WERI-Rb-1 (cell line): ENCODE results near the gene TMEM163.

Experiments
- DNase-seq: peaks from one replicate; pipeline ENCODE4 v3.0.0-alpha.2; 2020
- H3K27ac ChIP-seq: fragments of 250-450 bp; sonication (Bioruptor Pico); 2 replicates; pipeline ENCODE4 v1.5.1; 2020; ENCODE audit warnings: mild to moderate bottlenecking, moderate library complexity
- H3K27me3 ChIP-seq: fragments of 250-450 bp; sonication (Bioruptor Pico); 2 replicates; pipeline ENCODE4 v1.5.1; 2021; ENCODE audit warnings: mild to moderate bottlenecking, low read depth, moderate library complexity; ENCODE audit not compliant: insufficient read depth, severe bottlenecking
- H3K36me3 ChIP-seq: fragments of 250-450 bp; sonication (Bioruptor Pico); 2 replicates; pipeline ENCODE4 v1.5.1; 2020; ENCODE audit warnings: mild to moderate bottlenecking, moderate library complexity
- H3K4me3 ChIP-seq: 2 replicates; pipeline ENCODE4 v1.5.1; 2011; ENCODE audit warnings: low read depth, mild to moderate bottlenecking, control low read depth, low read length
- H3K9me3 ChIP-seq: fragments of 250-450 bp; sonication (Bioruptor Pico); 2 replicates; pipeline ENCODE4 v1.5.1; 2021; ENCODE audit warnings: mild to moderate bottlenecking, moderate library complexity; ENCODE audit not compliant: severe bottlenecking
- TF ChIP-seq, protein P1 (sequence below): IDR thresholded peaks from 2 replicates; pipeline ENCODE4 v1.5.1; 2011; ENCODE audit warnings: low read depth, mild to moderate bottlenecking, control low read depth, inconsistent platforms, low read length

The TMEM163 gene

DNA sequence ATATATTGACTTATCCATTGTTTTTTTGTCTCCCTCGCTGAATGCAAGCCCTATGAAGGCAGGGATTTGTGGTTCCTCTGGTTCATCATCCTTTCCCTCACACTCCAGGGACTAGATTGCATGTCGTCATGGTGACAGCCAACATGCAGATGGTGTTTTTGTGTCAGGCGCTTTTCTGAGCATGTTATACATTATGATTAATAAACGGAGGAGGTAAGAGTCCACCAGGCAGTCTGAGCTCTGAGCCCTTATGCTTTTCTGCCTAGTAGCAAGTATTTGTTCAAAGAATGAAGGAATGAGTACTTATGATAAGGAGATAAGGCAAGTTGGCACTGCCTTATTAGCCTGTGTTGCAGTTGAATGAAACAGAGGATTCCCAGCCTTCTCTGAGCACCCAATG, 283.3 kb downstream of the TMEM163 start:
- peaks cover 37% of the 10 kb centered on the region for H3K36me3 ChIP-seq
- TF ChIP-seq, protein P1, sequence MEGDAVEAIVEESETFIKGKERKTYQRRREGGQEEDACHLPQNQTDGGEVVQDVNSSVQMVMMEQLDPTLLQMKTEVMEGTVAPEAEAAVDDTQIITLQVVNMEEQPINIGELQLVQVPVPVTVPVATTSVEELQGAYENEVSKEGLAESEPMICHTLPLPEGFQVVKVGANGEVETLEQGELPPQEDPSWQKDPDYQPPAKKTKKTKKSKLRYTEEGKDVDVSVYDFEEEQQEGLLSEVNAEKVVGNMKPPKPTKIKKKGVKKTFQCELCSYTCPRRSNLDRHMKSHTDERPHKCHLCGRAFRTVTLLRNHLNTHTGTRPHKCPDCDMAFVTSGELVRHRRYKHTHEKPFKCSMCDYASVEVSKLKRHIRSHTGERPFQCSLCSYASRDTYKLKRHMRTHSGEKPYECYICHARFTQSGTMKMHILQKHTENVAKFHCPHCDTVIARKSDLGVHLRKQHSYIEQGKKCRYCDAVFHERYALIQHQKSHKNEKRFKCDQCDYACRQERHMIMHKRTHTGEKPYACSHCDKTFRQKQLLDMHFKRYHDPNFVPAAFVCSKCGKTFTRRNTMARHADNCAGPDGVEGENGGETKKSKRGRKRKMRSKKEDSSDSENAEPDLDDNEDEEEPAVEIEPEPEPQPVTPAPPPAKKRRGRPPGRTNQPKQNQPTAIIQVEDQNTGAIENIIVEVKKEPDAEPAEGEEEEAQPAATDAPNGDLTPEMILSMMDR, result no peak
- no peak overlapping the region for H3K27ac ChIP-seq
- no peaks in the 10 kb centered on the region for H3K27me3 ChIP-seq
- H3K4me3 ChIP-seq, result no peak overlapping the region
- DNase-seq, result no peak
- no peaks in the 10 kb centered on the region for H3K9me3 ChIP-seq

DNA sequence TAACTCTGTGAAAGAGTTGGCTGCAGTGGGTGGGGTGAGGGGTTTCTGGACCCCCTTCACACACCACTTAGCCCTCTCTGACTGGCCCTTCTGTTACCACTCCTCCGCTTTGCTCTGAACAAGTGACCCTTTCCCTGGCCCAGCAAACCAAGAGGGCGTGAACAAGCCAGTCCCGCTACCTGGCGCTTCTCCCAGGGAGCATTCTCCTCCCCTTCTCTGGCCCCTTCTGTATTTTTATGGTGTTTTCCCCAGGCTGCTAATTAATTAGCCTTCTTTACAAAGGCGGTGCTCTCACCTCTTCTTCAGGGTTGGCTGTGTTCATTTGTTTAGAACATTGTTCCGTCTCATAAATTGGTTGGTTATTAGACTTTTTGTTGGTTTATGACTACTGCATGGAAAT, 284.8 kb downstream of the TMEM163 start:
- peaks cover 46% of the 10 kb centered on the region for H3K36me3 ChIP-seq
- no peaks in the 10 kb centered on the region for H3K9me3 ChIP-seq
- no peaks in the 10 kb centered on the region for H3K27me3 ChIP-seq
- no peak overlapping the region for H3K27ac ChIP-seq
- no peak overlapping the region for H3K4me3 ChIP-seq
- no peak for DNase-seq
- TF ChIP-seq, protein P1, result no peak

DNA sequence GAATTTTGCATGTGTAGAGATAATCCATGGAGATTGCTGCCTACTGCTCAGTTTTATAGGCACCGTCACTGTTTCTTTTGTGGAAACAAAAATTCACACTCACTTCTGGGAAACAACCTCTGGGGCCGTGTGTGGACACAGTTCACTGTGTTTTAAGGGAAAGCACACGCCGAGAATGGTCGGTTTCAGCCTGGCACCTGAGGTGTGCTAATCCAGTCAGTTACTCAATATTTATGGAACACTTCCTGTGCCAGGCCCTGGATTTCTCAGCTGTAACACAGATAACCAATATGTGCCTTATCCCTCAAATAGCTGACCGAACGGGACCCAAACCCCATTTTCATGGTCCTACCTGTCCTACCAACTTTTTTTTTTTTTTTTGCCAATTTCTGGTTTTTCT, 285.3 kb downstream of the TMEM163 start:
- Histone ChIP-seq H3K4me3 (no peak overlapping the region), H3K27me3 (no peaks in the 10 kb centered on the region), H3K9me3 (no peaks in the 10 kb centered on the region), H3K27ac (no peak overlapping the region), H3K36me3 (peaks cover 52% of the 10 kb centered on the region)
- TF ChIP-seq, protein P1, result no peak
- no peak for DNase-seq

DNA sequence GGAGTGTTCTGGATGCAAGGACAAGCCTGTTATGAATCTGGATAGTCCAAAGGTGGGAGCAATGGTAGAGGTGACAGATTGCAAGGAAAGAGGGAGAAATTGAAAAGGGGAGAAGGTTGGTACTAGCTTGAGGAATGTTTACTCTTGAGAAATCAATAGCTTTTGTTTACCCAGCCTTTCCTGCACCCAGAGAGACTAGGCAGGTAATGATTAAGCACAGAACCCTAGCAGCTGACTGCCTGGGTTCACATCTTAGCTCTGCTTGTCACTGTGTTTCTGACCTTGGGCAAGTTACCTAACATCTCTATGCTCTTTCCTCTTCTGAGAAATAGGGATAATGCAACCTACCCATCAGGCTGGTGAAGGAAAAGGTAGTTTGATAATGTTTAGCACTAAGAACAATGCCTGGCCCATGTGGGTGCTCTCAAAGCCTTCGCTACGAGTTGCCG, 286.3 kb downstream of the TMEM163 start:
- TF ChIP-seq, protein P1, result no peak
- H3K27me3 ChIP-seq, result no peaks in the 10 kb centered on the region
- H3K4me3 ChIP-seq, result no peak overlapping the region
- H3K36me3 ChIP-seq, result peaks cover 62% of the 10 kb centered on the region
- no peak overlapping the region for H3K27ac ChIP-seq
- H3K9me3 ChIP-seq, result no peaks in the 10 kb centered on the region
- no peak for DNase-seq

DNA sequence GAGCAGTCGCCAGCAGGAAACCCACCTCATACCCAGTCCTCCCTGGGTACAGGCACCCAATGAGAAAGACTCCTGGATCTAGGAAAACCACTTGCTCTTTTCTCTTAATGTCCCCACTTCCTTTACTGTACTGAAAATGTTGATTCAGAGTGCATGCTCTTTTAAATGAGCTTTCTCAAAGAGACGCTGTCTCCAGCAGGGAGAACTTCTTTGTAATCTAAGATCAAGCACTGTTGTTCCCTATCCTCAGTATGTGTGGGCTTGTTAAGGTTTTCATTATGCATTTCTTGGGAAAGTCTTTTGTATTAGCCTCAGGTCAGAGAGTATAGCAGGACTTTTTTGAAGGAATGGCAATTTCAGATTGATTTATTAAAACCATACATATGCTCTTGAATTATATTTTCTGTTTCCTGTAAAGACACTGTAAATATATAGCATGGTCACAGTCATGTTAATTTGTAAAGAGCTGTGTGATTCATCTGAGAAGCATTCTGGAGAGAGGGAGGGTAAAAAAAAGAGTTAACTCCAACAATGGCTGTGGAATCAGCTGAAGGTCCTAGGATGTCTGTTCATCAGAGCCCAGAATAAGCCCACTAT, 286.9 kb downstream of the TMEM163 start:
- Histone ChIP-seq H3K27ac (no peak overlapping the region), H3K27me3 (no peaks in the 10 kb centered on the region), H3K9me3 (no peaks in the 10 kb centered on the region), H3K36me3 (peaks cover 63% of the 10 kb centered on the region), H3K4me3 (no peak overlapping the region)
- TF ChIP-seq, protein P1, result no peak
- no peak for DNase-seq

DNA sequence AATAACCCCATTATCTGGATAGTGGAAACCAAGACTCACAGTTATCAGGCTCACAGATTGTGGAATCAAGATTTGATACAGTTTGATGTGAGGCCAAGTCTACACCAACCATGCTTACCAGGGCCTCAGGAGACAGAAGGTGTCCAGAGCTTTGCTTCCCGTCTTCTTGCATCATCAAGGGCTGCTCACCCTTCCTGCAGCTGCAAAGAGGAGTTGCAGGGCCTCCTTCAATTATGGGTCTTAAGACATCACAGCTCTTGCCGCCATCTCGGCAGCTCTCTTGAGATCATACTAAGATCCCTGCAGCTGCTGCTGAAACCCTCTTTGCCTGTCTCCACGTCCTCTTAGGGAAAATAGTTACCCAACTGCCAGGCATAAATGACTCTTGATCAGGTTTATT, 288.9 kb downstream of the TMEM163 start:
- peaks cover 55% of the 10 kb centered on the region for H3K36me3 ChIP-seq
- no peaks in the 10 kb centered on the region for H3K27me3 ChIP-seq
- H3K9me3 ChIP-seq, result no peaks in the 10 kb centered on the region
- H3K4me3 ChIP-seq, result no peak overlapping the region
- TF ChIP-seq, protein P1, result no peak
- H3K27ac ChIP-seq, result no peak overlapping the region
- no peak for DNase-seq
